Measurements from ENCODE around the gene ATP5MC3.
A peak's percentile ranks its signal among the peaks of the same experiment; 100 is the strongest.

Gene ATP5MC3

DNA sequence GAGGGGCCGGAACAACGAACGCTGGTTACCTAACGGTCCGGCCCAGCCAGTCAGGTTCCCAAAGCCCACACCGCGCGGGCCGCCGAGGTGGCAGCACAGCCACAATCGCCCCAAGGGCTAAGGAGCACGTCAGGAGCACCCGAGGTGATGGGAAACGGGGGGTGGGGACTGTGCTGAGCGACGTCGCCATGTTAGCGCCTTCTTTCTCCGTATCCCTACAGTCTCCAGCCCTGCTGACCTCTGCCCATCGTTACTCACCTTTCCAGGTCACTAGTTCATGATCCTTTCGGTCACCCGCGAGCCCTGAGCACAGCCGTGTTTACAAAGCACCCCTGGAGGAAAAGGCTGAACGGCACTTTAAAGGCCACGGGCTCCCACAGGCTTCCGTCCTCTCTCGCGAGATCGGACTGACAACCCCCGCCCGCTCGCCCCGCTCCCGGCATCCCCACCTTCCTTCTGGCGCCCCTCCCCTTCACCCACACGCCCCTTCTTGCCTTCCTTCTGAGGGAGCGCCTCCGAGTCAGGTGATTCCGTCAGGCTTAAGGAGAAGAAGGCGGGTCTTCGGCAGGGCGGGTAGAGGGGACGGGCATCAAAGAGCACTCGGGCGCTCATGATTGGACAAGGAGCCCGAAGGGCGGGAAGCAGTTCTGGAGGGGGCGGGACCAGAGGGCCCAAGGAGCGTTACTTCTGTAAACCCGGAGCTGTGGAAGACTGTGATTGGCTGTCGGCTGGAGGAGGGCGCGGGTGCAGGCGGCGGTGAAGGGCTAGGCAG lies 13.5 kb downstream of the ATP5MC3 start, which contains the start of gene ATF2:
Gene ATF2 (minus strand): TSS at position 412 of the 772 bp plus-strand sequence. CDS start 31,760 bp downstream, outside the sequence.
- peak; percentile 97 for DNase-seq (ENCODE audit: low spot score)

DNA sequence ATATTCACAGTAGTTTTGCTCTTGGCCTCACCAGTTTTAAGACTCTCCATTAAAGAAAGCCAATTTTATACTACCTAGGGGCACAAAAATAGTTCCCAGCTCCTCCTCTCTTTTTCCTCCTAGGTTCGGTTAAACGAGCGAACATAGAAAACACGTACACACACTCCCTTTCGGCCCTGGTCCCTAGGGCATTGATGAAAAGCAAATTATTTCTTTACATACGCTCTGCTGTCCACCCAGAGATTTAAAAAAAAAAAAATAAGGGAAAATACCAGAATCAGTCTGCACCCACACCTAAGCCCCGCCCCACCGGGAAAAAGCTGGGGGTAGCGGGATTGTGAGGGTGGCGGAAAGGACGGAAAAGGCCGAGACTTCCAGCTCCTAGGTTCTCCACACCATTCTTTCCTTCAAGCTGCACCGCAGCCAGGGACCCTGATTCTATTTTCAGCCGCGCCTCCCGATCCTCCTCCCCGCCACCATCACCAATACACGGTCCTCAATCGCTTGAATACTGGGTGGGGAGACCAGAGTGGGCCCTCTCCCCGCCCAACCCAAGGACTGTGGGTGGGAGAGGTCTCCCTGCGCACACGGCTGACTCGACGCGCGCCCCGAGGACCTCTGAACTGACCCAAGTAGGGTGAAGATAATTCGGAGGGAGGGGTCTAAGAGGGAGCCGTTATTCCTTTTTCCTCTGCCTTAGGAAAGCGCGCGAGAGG lies 14.3 kb downstream of the ATP5MC3 start:
- peak; percentile 64 for DNase-seq (ENCODE audit: low spot score)

DNA sequence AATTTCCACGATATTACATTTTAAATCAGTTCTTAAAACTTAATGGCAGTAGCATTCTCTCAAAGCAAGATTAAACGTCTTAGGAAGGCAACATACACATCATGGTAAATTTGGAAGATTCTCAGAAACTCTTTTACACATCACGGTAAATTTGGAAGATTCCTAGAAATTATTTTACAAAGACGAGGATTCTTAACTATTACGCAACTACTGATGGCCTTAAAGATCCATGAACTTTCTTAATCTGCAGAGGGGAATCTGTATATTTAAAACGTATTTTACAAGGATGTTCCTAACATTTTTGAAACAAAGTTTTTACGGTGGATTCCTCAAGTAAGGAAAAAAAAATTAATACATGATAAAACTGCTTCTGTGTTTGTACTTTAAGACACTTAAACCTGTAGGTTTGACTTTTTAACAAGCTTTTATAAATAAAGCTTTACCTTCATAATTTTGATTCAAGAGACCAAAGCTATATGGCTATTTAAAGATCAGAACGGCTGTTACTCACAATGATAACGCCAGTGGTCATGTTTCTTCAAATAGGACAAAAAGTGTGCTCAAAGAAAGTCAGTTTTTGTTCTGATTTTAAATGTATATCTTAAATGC lies 15.2 kb downstream of the ATP5MC3 start:
- no peak for DNase-seq (ENCODE audit: low spot score)

DNA sequence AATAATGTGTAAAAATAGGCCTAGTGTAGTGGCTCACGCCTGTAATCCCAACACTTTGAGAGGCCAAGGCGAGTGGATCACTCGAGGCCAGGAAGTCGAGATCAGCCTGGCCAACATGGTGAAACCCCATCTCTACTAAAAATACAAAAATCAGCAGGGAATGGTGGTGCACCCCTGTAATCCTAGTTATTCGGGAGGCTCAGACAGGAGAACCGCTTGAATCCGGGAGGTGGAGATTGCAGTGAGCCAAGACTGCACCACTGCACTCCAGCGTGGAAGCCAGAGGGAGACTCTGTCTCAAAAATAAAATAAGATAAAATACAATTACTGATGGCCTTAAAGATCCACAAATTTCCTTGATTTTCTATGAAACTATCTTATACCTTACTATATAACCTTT lies 17.3 kb downstream of the ATP5MC3 start:
- no peak for DNase-seq (ENCODE audit: low spot score)

DNA sequence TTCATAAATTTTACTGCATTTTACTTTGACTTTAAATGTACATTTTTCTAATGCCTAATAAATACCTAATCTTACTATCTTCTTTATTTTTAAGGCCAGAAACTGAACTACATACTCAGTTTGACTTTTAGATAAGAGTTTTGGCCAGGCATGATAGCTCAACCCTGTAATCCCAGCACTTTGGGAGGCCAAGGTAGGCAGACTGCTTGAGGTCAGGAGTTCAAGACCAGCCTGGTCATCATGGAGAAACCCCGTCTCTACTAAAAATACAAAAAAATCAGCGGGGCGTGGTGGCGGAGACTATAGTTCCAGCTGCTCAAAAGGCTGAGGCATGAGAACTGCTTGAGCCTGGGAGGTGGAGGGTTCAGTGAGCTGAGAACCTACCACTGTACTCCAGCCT lies 22.6 kb downstream of the ATP5MC3 start:
- DNase-seq (ENCODE audit: low spot score), result no peak

DNA sequence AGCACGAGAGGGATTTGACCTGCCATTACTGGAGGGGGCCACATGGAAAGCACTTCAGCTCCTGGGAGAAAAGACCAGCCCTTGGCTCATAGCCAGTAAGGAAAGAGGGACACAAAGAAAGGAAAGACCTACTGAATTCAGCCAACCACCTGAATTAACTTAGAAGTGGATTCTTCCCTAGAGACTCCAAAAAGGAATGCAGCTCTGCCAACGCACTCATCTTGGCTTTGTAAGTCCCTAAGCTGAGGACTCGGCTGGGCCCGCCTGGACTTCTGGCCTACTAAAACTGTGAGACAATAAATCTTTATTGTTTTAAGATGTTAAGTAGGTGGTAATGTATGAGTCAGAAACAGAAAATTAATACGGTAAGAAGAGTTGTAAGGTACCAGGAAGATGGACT lies 25.0 kb downstream of the ATP5MC3 start:
- no peak for DNase-seq (ENCODE audit: low spot score)

DNA sequence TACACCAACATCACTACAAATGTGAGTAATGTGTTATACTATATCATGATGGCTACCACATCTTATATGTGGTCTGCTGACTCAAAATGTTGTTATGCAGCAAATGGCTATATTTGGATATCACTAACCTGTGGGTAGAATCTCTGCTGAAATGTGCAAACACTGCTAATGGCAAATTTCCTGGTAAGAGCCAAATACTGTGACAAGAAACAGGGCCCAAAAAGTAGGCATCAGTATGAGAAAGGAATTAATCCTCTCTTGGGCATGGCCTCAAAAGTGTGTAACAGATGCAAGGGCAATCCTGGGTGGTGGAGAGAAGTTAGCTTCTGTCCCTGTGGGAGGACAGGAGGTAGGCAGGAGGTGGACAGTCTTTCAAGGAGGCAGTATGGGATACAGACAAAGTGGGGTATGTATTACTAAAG lies 26.8 kb downstream of the ATP5MC3 start:
- DNase-seq (ENCODE audit: low spot score), result peak; percentile 16

DNA sequence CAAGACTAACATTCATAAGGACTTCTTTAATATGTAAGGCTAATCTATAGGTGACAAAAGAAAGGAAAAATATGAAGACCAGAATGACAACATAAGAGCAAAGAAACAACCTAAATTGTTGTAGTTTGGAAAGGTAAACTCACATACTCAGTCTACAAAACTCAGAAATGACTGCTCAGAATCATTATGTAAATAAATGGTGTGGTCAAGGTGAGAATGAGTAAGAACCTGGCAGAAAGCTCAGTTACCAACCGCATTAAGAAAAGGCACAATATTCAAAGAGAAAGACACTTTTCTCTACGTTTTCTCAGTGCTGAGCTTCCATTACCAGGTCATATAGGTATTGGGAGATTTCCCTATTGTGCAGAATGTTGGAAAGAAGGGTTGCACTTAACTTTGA lies 29.3 kb downstream of the ATP5MC3 start:
- DNase-seq (ENCODE audit: low spot score), result no peak

DNA sequence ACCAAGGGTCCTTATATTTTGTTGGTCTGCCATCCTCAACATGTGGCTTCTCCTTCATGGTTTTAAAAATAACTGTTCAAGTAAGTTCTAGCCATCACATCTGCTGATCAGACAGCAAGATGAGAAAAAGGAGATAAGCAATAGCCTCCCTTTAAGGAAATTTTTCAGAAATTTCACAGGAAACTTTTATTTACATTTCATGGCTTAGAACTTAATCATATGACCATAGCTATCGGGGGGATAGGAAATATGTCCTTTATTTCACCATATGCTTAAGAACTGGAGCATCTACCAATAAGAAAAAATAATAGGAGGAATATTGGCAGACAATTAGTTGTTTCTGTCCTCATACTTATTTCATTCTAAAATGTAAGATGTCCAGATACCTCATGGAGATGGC lies 29.7 kb downstream of the ATP5MC3 start:
- no peak for DNase-seq (ENCODE audit: low spot score)

DNA sequence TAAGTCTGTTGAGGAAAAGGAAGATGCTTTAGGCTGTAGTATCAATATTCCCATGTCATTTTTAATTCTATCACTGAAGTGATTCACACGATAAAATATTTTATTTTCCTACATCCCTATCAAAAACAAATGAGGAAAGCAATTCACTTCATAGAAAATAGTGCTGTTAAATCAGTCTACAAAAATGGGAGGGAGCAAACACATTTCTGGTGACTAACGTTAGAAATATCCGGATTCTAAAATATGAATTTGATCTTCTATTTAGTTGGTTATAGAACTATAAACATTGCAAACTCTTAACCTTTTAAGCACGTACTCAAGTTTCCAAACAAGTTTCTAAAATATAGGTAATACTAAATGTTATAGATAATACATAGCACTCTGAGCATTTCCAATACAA lies 34.3 kb downstream of the ATP5MC3 start:
- peak; percentile 6 for DNase-seq (ENCODE audit: low spot score)

DNA sequence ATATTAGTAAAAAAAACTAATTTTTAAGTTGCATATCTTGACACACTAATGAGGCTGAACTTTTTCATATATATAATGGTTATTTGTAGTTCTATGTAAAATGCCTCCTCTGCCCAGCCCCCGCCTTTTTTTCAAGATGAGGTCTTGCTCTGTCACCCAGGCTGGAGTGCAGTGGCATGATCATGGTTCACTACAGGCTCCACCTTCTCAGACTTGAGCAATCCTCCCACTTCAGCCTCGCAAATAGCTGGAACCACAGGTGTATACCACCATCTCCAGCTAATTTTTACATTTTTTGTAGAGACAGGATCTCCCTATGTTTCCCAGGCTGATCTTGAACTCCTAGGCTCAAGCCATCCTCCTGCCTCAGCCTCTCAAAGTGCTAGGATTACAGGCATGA lies 37.8 kb downstream of the ATP5MC3 start:
- DNase-seq (ENCODE audit: low spot score), result no peak

DNA sequence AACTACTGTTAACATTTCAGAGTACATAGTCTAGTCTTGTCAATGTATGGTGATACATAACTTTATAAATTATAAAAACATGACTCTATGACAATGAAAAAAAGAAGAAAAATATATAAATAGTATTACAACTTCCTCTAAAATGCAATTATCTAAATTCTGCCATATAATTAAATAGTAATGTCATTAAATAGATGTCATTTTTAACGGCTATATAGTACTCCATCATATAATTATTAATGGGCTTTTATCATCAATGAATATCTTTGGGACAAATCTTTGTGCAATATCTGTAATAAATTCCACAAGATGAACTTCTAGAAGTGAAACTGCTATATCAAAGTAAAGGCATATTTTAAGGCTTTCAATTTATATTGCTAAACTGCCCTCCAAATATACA lies 38.3 kb downstream of the ATP5MC3 start:
- no peak for DNase-seq (ENCODE audit: low spot score)

DNA sequence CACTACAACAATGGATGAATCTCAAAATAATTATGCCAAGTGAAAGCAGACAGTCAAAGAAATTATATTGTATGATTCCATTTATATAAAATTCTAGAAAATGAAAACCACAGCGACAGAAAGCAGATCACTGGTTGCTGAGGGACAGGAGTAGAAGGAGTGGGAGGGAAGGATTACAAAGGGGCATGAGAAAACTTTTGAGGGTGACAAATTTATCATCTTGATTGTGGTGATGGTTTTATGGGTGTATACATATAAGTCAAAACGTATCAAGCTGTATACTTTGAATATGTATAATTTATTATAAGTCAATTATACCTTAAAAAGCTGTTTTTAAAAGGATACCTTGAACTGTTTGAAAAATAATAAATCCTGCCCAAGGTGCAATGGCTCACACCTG lies 41.2 kb downstream of the ATP5MC3 start:
- DNase-seq (ENCODE audit: low spot score), result no peak

DNA sequence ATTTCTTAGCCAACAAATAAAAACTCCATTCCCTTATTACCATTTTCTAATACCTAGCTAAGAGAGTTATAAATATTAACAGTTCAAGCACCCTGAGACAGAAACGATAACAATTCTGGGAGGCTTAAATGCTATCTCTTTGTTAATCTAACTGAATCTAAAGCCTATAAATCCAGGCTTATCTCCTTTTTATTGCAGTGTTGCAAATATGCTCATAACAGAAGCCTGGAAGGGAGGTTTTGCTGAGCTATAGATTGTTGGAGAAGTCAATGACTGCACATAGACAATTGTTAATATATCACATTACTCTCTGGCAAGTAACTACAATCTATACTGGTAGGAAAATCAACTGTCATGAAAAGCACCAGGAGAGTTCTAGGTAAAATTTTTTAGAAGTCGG lies 43.7 kb downstream of the ATP5MC3 start:
- no peak for DNase-seq (ENCODE audit: low spot score)

DNA sequence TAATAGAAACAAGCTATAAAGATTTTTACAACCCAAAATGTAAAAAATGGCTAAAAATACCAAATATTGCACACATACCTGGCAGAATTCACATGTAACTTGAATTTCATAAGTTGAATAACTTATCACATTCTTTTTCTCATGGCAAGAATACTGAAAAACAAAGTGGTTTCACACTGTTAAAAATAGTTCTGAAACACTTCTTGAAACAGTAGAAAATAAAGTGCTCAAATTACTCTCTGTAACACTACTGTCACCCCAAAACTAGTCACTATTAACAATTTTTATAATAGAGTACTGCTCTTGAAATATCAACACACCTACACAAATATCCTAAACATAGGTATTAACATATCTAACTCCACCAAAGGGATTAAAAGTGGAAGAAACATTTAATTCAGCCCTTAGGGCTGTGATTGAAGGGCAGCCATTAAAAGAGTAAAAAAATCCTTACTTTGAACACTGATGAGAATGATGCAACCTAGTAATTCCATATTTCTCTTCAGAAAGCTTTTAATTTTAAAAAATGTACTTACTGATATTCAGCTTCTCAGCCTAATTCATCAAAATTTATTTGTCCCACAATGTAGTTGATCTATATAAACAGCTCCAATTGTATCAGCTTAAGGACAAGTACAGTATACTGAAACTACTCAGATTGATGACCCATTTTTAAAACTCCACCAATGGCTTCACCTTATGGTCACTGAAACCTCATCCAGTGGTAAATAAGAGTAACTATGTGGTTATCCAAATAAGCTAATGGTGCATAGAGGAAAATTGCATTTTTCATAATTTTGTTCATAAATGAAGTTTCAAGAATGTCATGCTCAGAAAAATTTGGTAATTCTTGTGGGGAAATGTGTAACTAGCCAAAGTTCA lies 44.9 kb downstream of the ATP5MC3 start:
- DNase-seq (ENCODE audit: low spot score), result no peak

DNA sequence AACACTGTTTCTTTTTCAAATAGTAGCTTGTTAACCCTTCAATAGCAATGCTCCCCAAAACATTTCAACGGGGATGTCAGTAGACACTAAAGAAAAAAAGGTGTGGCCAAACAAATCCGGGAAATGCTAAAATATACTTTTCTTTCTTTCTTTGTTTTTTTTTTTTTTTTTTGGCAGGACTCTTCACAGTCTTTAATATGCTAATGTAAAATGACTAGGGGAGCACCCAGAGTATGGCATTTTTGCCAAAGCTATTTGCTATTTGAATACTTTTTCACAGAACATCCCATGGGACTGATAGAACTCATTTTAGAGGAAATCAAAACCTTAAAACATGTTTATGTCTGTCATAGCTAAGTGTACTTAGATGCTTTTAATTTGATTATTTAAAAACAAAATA lies 45.6 kb downstream of the ATP5MC3 start:
- DNase-seq (ENCODE audit: low spot score), result no peak

DNA sequence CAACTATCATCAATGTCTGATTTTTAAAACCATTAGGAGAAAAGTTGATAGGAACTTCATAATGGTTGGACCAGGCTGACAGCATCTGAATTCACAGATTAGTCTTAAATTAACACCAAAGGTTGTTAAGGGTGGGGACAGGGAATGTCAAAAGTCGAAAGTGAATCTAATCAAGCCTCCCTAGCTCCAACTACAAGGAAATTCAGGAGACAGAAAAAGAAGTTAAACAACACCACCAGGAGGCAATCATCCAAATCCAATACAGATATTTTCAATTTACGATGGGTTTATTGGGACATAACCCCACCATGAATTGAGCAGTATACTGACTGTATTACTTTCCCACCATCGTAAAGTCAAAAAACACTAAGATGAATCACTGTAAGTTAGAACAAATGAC lies 46.3 kb downstream of the ATP5MC3 start:
- no peak for DNase-seq (ENCODE audit: low spot score)

DNA sequence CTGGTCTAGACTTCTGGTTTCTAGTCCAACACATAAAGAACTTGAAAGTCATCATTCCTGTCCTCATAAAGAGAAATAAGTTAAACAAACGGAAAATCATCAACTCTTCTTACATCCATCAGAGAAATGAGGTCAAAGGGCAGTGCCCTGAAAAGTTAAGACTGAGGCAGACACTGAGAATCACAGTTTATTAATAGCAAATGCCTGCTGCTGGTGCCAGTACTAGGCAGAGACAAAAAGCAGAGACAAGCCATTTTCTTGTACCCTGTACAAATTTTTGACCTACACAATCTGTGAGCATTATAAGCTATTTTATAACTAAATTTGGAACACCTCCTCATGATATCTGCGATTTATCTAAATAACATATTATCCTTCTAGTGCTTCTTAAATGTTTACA lies 50.3 kb downstream of the ATP5MC3 start:
- DNase-seq (ENCODE audit: low spot score), result no peak

DNA sequence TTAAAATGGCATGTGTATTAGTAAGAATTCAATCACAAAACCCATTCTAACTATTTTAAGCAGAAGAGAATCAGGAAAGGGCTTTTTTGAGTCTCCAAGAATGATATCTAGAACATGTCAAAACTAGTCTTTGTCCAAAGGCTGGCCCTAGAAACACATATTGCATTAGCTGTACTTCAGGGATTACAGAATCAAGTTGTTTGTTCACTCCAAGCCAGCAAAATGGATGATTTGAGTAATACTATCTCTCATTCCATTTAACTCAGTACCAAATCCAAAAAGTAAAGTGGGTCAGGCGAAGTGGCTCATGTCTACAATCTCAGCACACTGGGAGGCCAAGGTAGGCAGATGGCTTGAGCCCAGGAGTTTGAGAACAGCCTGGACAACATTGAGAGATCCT lies 54.8 kb downstream of the ATP5MC3 start:
- no peak for DNase-seq (ENCODE audit: low spot score)
